Measurements from ENCODE around the gene CAND2. TPM values are rescaled to one million over a fixed set of nuclear protein-coding genes. Genes with fewer than 3 reads are reported as not detected.

CAND2 gene
- total and polyA plus RNA-seq, 4 donors, result 0.38 to 1.6 (median 0.92) TPM

GRCh38 chr3:12825156-12825555 is 28.7 kb downstream of the CAND2 start:
- Histone ChIP-seq H3K4me3 (ENCODE audit: low read depth in 1 of 3, low read length in 3 of 3) (no peak overlapping the region), H3K4me1 (ENCODE audit: control insufficient read depth in 4 of 4, insufficient read depth in 4 of 4, low read length in 3 of 4) (no peaks in the 10 kb centered on the region), H3K27ac (ENCODE audit: low read depth in 1 of 2, low read length in 2 of 2) (no peak overlapping the region), H3K27me3 (ENCODE audit: control insufficient read depth in 4 of 4, insufficient read depth in 4 of 4, low read length in 3 of 4) (no peaks in the 10 kb centered on the region), H3K9ac (ENCODE audit: low read depth in 1 of 2, low read length in 2 of 2) (no peak overlapping the region), H3K9me3 (ENCODE audit: control insufficient read depth in 4 of 4, low read length in 3 of 4) (no peaks in the 10 kb centered on the region), H3K36me3 (ENCODE audit: control insufficient read depth in 4 of 4, insufficient read depth in 3 of 4, low read depth in 1 of 4, low read length in 3 of 4) (no peaks in the 10 kb centered on the region)
- TF ChIP-seq CTCF (IDR thresholded peaks at IDR 0.05; ENCODE audit: low read depth, low read length, missing input control) (no peak), NR2F2 (IDR thresholded peaks at IDR 0.05) (no peak), JUND (IDR thresholded peaks at IDR 0.05) (no peak), MAX (IDR thresholded peaks at IDR 0.05) (no peak), ZBTB33 (IDR thresholded peaks at IDR 0.05) (no peak), EGR1 (IDR thresholded peaks at IDR 0.05; ENCODE audit: low read depth in 2 of 2) (no peak), GABPA (IDR thresholded peaks at IDR 0.05 in 1 of 2, conservative IDR thresholded peaks at IDR 0.05 in 1 of 2) (no peak)
- DNase-seq (ENCODE audit: low spot score), result no peak
- WGBS, result 87% methylated on average over 8 of the region's 8 CpGs

- Histone ChIP-seq H3K27me3 (ENCODE audit: control insufficient read depth in 4 of 4, insufficient read depth in 4 of 4, low read length in 3 of 4) (no peaks in the 10 kb centered on the region), H3K9ac (ENCODE audit: low read depth in 1 of 2, low read length in 2 of 2) (no peak overlapping the region), H3K4me1 (ENCODE audit: control insufficient read depth in 4 of 4, insufficient read depth in 4 of 4, low read length in 3 of 4) (no peaks in the 10 kb centered on the region), H3K36me3 (ENCODE audit: control insufficient read depth in 4 of 4, insufficient read depth in 3 of 4, low read depth in 1 of 4, low read length in 3 of 4) (peaks cover 1 to 25% (median 17%) of the 10 kb centered on the region in 4 donors), H3K4me3 (ENCODE audit: low read depth in 1 of 3, low read length in 3 of 3) (no peak overlapping the region), H3K9me3 (ENCODE audit: control insufficient read depth in 4 of 4, low read length in 3 of 4) (no peaks in the 10 kb centered on the region), H3K27ac (ENCODE audit: low read depth in 1 of 2, low read length in 2 of 2) (no peak overlapping the region)
- DNase-seq (ENCODE audit: low spot score), result no peak
- TF ChIP-seq GABPA (IDR thresholded peaks at IDR 0.05 in 1 of 2, conservative IDR thresholded peaks at IDR 0.05 in 1 of 2) (no peak), SP1 (IDR thresholded peaks at IDR 0.05) (no peak), ATF3 (IDR thresholded peaks at IDR 0.05) (no peak)
- WGBS, result 74% methylated on average over 4 of the region's 4 CpGs
Observed at GRCh38 chr3:12828751-12829150, 32.3 kb downstream of the CAND2 start.

GRCh38 chr3:12829404-12829803 is 32.9 kb downstream of the CAND2 start:
- H3K4me1 ChIP-seq (ENCODE audit: control insufficient read depth in 4 of 4, insufficient read depth in 4 of 4, low read length in 3 of 4), result no peaks in the 10 kb centered on the region
- TF ChIP-seq GABPA (IDR thresholded peaks at IDR 0.05 in 1 of 2, conservative IDR thresholded peaks at IDR 0.05 in 1 of 2) (no peak), FOXA1 (IDR thresholded peaks at IDR 0.05) (no peak), MAX (IDR thresholded peaks at IDR 0.05) (no peak), HNF4A (conservative IDR thresholded peaks at IDR 0.05) (no peak), RXRA (IDR thresholded peaks at IDR 0.05) (no peak), YY1 (IDR thresholded peaks at IDR 0.05) (no peak), EGR1 (IDR thresholded peaks at IDR 0.05; ENCODE audit: low read depth in 2 of 2) (no peak), SP1 (IDR thresholded peaks at IDR 0.05) (no peak), RAD21 (IDR thresholded peaks at IDR 0.05) (no peak), TAF1 (conservative IDR thresholded peaks at IDR 0.05) (no peak), JUND (IDR thresholded peaks at IDR 0.05) (no peak), REST (IDR thresholded peaks at IDR 0.05) (no peak), FOXA2 (IDR thresholded peaks at IDR 0.05) (no peak), NR2F2 (IDR thresholded peaks at IDR 0.05) (no peak)
- no peak for DNase-seq (ENCODE audit: low spot score)
- H3K27ac ChIP-seq (ENCODE audit: low read depth in 1 of 2, low read length in 2 of 2), result no peak overlapping the region
- no peak overlapping the region for H3K4me3 ChIP-seq (ENCODE audit: low read depth in 1 of 3, low read length in 3 of 3)
- H3K9me3 ChIP-seq (ENCODE audit: control insufficient read depth in 4 of 4, low read length in 3 of 4), result no peaks in the 10 kb centered on the region
- peaks cover 4 to 32% (median 23%) of the 10 kb centered on the region in 4 donors for H3K36me3 ChIP-seq (ENCODE audit: control insufficient read depth in 4 of 4, insufficient read depth in 3 of 4, low read depth in 1 of 4, low read length in 3 of 4)
- H3K9ac ChIP-seq (ENCODE audit: low read depth in 1 of 2, low read length in 2 of 2), result no peak overlapping the region
- 94% methylated on average over 4 of the region's 4 CpGs for WGBS
- H3K27me3 ChIP-seq (ENCODE audit: control insufficient read depth in 4 of 4, insufficient read depth in 4 of 4, low read length in 3 of 4), result no peaks in the 10 kb centered on the region

Data from liver (tissue), 9 donors.